ENCODE measurements around the gene LGALS4.
"Not testable (repeated sequence)": the region's sequence is repeated elsewhere in the genome, so short reads cannot be mapped to it uniquely, and the experiment has no call there.

LGALS4 gene

GRCh38 chr19:38795549-38795948, 17.2 kb downstream of the LGALS4 start:
- DNase-seq (ENCODE audit: low read depth): no peak

- DNase-seq (ENCODE audit: low read depth): no peak
Measured at GRCh38 chr19:38793671-38794070, 19.1 kb downstream of the LGALS4 start.

- peak; percentile 37 for DNase-seq (ENCODE audit: low read depth)
Measured at GRCh38 chr19:38793177-38793576, 19.6 kb downstream of the LGALS4 start.

GRCh38 chr19:38792250-38793111, 20.3 kb downstream of the LGALS4 start:
- no peak for DNase-seq (ENCODE audit: low read depth)

GRCh38 chr19:38791451-38792064, 21.2 kb downstream of the LGALS4 start:
- not testable (repeated sequence) for DNase-seq (ENCODE audit: low read depth)

GRCh38 chr19:38790507-38791403, 22.0 kb downstream of the LGALS4 start:
- DNase-seq (ENCODE audit: low read depth): not testable (repeated sequence)

GRCh38 chr19:38788478-38789243, 24.1 kb downstream of the LGALS4 start, which contains the start of gene LGALS7B:
TSS of gene LGALS7B (plus strand) at chr19:38789200. CDS start at chr19:38789227, 27 bp downstream.
- DNase-seq (ENCODE audit: low read depth): no peak

GRCh38 chr19:38786572-38787265, 26.0 kb downstream of the LGALS4 start:
- DNase-seq (ENCODE audit: low read depth): no peak

- DNase-seq (ENCODE audit: low read depth): not testable (repeated sequence)
Measured at GRCh38 chr19:38786061-38786460, 26.7 kb downstream of the LGALS4 start.

GRCh38 chr19:38785187-38785699, 27.5 kb downstream of the LGALS4 start:
- no peak for DNase-seq (ENCODE audit: low read depth)

- no peak for DNase-seq (ENCODE audit: low read depth)
Measured at GRCh38 chr19:38784224-38784623, 28.5 kb downstream of the LGALS4 start.

- not testable (repeated sequence) for DNase-seq (ENCODE audit: low read depth)
Measured at GRCh38 chr19:38782212-38782611, 30.5 kb downstream of the LGALS4 start.

GRCh38 chr19:38781058-38781457, 31.7 kb downstream of the LGALS4 start:
- DNase-seq (ENCODE audit: low read depth): no peak

GRCh38 chr19:38780443-38780842, 32.3 kb downstream of the LGALS4 start:
- no peak for DNase-seq (ENCODE audit: low read depth)

- no peak for DNase-seq (ENCODE audit: low read depth)
Measured at GRCh38 chr19:38778733-38779132, 34.0 kb downstream of the LGALS4 start.

GRCh38 chr19:38774181-38774950, 38.4 kb downstream of the LGALS4 start:
- DNase-seq (ENCODE audit: low read depth): no peak

- no peak for DNase-seq (ENCODE audit: low read depth)
Measured at GRCh38 chr19:38773469-38774177, 39.1 kb downstream of the LGALS4 start, which contains the start of gene LGALS7. TSS of gene LGALS7 (minus strand) at chr19:38773517. CDS start at chr19:38773492, 25 bp downstream.

GRCh38 chr19:38771569-38771968, 41.2 kb downstream of the LGALS4 start:
- DNase-seq (ENCODE audit: low read depth): not testable (repeated sequence)

GRCh38 chr19:38770949-38771275, 41.8 kb downstream of the LGALS4 start:
- not testable (repeated sequence) for DNase-seq (ENCODE audit: low read depth)
